A549 (cell line): Measurements from ENCODE around the gene USP12. TPM values are rescaled to one million over a fixed set of nuclear protein-coding genes. Genes with fewer than 3 reads are reported as not detected.

Experiments used
- ATAC-seq, 2 experiments: fragments of 200-7000 bp in 1 of 2; fragments of >200 bp in 1 of 2; cut with Nextera tagmentation in 1 of 2; cut with Tn5 transposase in 1 of 2; 3 replicates each; pipeline versions ENCODE4 v1.8.0 to v1.9.1; 2018 to 2020; ENCODE audit warnings: mild to moderate bottlenecking in 1 of 2, moderate library complexity in 1 of 2
- CTCF ChIA-PET: fragments of 300-600 bp; sonication (Branson Sonifier 250); formaldehyde crosslinking; extraction: SDS; loops from one replicate; lab custom pipeline; 2021; ENCODE audit warnings: antibody characterized with exemption, inconsistent platforms; lab: Yijun Ruan, JAX
- POLR2A ChIA-PET: fragments of 350-600 bp; formaldehyde crosslinking; extraction: SDS; loops from one replicate; lab custom pipeline; 2021; ENCODE audit warnings: antibody characterized with exemption, inconsistent platforms; lab: Yijun Ruan, JAX
- DNase-seq, 2 experiments: peaks; one replicate each; pipeline versions ENCODE4 v3.0.0 to v3.0.0-alpha.2; 2011 to 2016; ENCODE audit warnings: low read depth in 1 of 2, low spot score in 1 of 2
- FAIRE-seq: peaks from 2 replicates; lab custom pipeline; 2011; peaks lifted over from hg19 to GRCh38; lab: Jason Lieb, UNC
- H3K27ac ChIP-seq, 2 experiments: fragments of >200 bp; sonication (Bioruptor Twin); formaldehyde crosslinking; 3 replicates each; pipeline ENCODE4 v1.5.1; 2016 to 2017
- H3K4me1 ChIP-seq: fragments of >200 bp; sonication (Bioruptor Twin); formaldehyde crosslinking; 3 replicates; pipeline ENCODE4 v1.6.1; 2016
- H3K4me2 ChIP-seq: fragments of >200 bp; sonication (Bioruptor Twin); formaldehyde crosslinking; 3 replicates; pipeline ENCODE4 v1.6.1; 2016
- H3K4me3 ChIP-seq: fragments of >200 bp; sonication (Bioruptor Twin); formaldehyde crosslinking; 3 replicates; pipeline ENCODE4 v1.5.1; 2016
- H3K9me3 ChIP-seq: fragments of >200 bp; sonication (Bioruptor Twin); formaldehyde crosslinking; 3 replicates; pipeline ENCODE4 v1.6.1; 2016
- CBX2 ChIP-seq: fragments of 200-600 bp; sonication (generic); IDR thresholded peaks from 2 replicates; pipeline ENCODE4 v1.6.1; 2016; ENCODE audit warnings: low read depth, mild to moderate bottlenecking, borderline replicate concordance
- CHD2 ChIP-seq: fragments of 150-350 bp; IDR thresholded peaks from 2 replicates; pipeline ENCODE4 v1.6.1; 2014; ENCODE audit warnings: low read length; ENCODE audit not compliant: partially characterized antibody
- EP300 ChIP-seq, 2 experiments: fragments of >200 bp; sonication (Bioruptor Twin); formaldehyde crosslinking; IDR thresholded peaks; 2 replicates in 1 of 2; 3 replicates in 1 of 2; pipeline ENCODE4 v1.6.1; 2016 to 2017
- FOSB ChIP-seq: fragments of 250-450 bp; sonication (Bioruptor Pico); IDR thresholded peaks from 2 replicates; pipeline ENCODE4 v1.5.0; 2020; ENCODE audit warnings: mild to moderate bottlenecking, moderate library complexity
- GATA3 ChIP-seq: IDR thresholded peaks from 2 replicates; pipeline ENCODE4 v1.6.1; 2012; ENCODE audit warnings: borderline replicate concordance
- HDAC2 ChIP-seq: fragments of 200-600 bp; sonication (generic); IDR thresholded peaks from 2 replicates; pipeline ENCODE4 v1.6.1; 2016
- HEYL ChIP-seq: fragments of 250-450 bp; sonication (Bioruptor Pico); IDR thresholded peaks from 2 replicates; pipeline ENCODE4 v1.8.0; 2021; ENCODE audit warnings: mild to moderate bottlenecking, moderate library complexity
- JUNB ChIP-seq: fragments of >200 bp; sonication (Bioruptor Twin); formaldehyde crosslinking; IDR thresholded peaks from 2 replicates; pipeline ENCODE4 v1.6.1; 2016
- KDM1A ChIP-seq: fragments of 200-600 bp; sonication (generic); IDR thresholded peaks from 2 replicates; pipeline ENCODE4 v1.6.1; 2016; ENCODE audit warnings: low read depth, mild to moderate bottlenecking
- MAFK ChIP-seq: fragments of 450-650 bp; IDR thresholded peaks from 2 replicates; pipeline ENCODE4 v1.6.1; 2014; ENCODE audit not compliant: partially characterized antibody
- NFE2L2 ChIP-seq: fragments of 150-350 bp; conservative IDR thresholded peaks from 2 replicates; pipeline ENCODE4 v1.6.1; 2014; ENCODE audit warnings: low read length
- NPAS2 ChIP-seq: fragments of 250-450 bp; sonication (Bioruptor Pico); IDR thresholded peaks from 2 replicates; pipeline ENCODE4 v1.8.0; 2022; ENCODE audit warnings: mild to moderate bottlenecking, moderate library complexity, borderline replicate concordance
- PHF8 ChIP-seq: fragments of 200-600 bp; sonication (generic); IDR thresholded peaks from 2 replicates; pipeline ENCODE4 v1.6.1; 2016; ENCODE audit warnings: low read depth, mild to moderate bottlenecking, antibody characterized with exemption, moderate library complexity, borderline replicate concordance
- RAD21 ChIP-seq, 2 experiments: fragments of >200 bp in 1 of 2; sonication (Bioruptor Twin) in 1 of 2; formaldehyde crosslinking in 1 of 2; IDR thresholded peaks in 1 of 2; conservative IDR thresholded peaks in 1 of 2; 2 replicates in 1 of 2; 3 replicates in 1 of 2; pipeline ENCODE4 v1.6.1; 2012 to 2018; ENCODE audit warnings: inconsistent platforms in 1 of 2
- RARB ChIP-seq: fragments of 250-450 bp; sonication (Bioruptor Pico); IDR thresholded peaks from 2 replicates; pipeline ENCODE4 v1.8.0; 2021; ENCODE audit warnings: mild to moderate bottlenecking, moderate library complexity
- SREBF2 ChIP-seq: fragments of 450-650 bp; IDR thresholded peaks from 2 replicates; pipeline ENCODE4 v1.6.1; 2014; ENCODE audit warnings: mild to moderate bottlenecking, moderate library complexity
- TP53 ChIP-seq: fragments of 250-450 bp; sonication (Bioruptor Pico); IDR thresholded peaks from 2 replicates; pipeline ENCODE4 v1.5.0; 2021; ENCODE audit warnings: mild to moderate bottlenecking, moderate library complexity
- ZFP36 ChIP-seq: fragments of 450-650 bp; IDR thresholded peaks from 2 replicates; pipeline ENCODE4 v1.6.1; 2014; ENCODE audit warnings: borderline replicate concordance; ENCODE audit not compliant: partially characterized antibody
- ZNF302 ChIP-seq: fragments of 250-450 bp; sonication (Bioruptor Pico); IDR thresholded peaks from 2 replicates; pipeline ENCODE4 v1.9.0; 2021; ENCODE audit warnings: inconsistent platforms, mild to moderate bottlenecking, moderate library complexity
- WGBS: methylation state at CpG from one replicate; pipeline ENCODE4 v1.1.6; 2017; ENCODE audit errors: missing lambda C conversion rate; 5-methylcytosine and 5-hydroxymethylcytosine counted together
- polyA plus RNA-seq, 4 experiments: library from polyadenylated mRNA; depleted of rRNA in 3 of 4; stranded (reverse); fragments of >200 nt; fragmentation: RNase III in 1 of 4; extraction: RNeasy Plus Mini Kit Qiagen cat#74134 plus additional on column Dnase treatment in 1 of 4; gene quantifications; 2 replicates in 3 of 4; 3 replicates in 1 of 4; pipeline ENCODE4 v1.2.3, GENCODE V29; 2011 to 2017
- TF ChIP-seq, protein P1 (sequence below): fragments of 450-650 bp; IDR thresholded peaks from 2 replicates; pipeline ENCODE4 v1.6.1; 2014; ENCODE audit warnings: antibody characterized with exemption
- TF ChIP-seq, protein P2 (sequence below): fragments of >200 bp; sonication (Bioruptor Twin); formaldehyde crosslinking; IDR thresholded peaks from 3 replicates; pipeline ENCODE4 v1.6.1; 2016
- TF ChIP-seq, protein P3 (sequence below): IDR thresholded peaks from 2 replicates; pipeline ENCODE4 v1.6.1; 2012
- TF ChIP-seq, protein P4 (sequence below): fragments of >200 bp; sonication (Bioruptor Twin); formaldehyde crosslinking; IDR thresholded peaks from 3 replicates; pipeline ENCODE4 v1.5.1; 2016

The USP12 gene
- polyA plus RNA-seq, 2 of the 4 experiments (the other 2 are of a cell fraction): 19.1 to 21.2 TPM

DNA sequence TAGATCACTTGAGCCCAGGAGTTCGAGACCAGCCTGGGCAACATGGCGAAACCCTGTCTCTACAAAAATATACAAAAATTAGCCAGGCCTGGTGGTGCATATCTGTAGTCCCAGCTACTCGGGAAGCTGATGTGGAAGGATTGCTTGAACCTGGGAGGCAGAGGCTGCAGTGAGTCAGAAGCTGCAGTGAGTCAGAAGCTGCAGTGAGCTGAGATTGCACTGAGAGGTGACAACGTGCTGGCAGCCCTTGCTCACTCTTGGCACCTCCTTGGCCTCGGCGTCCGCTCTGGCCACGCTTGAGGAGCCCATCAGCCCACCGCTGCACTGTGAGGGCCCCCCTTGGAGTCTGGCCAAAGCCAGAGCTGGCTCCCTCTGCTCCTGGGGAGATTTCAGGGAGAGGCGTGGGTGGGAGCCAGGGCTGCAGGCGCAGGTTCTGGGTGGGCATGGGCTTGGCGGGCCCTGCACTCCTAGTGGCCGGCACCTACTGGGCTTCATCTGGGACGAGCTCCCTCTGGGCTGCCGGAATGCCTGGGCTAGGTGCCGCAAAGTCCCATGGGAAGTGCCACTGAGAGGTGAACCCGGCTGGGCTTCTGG, 40.3 kb upstream of the USP12 start:
- Histone ChIP-seq H3K9me3 (no peaks in the 10 kb centered on the region), H3K4me2 (no peak overlapping the region)
- TF ChIP-seq EP300 (IDR thresholded peaks at IDR 0.05) (no peak), SREBF2 (no peak), KDM1A (no peak), HEYL (CRISPR knock-in tag) (no peak), NFE2L2 (no peak), RAD21 (conservative IDR thresholded peaks at IDR 0.05 in 1 of 2, IDR thresholded peaks at IDR 0.05 in 1 of 2) (no peak), ZNF302 (CRISPR knock-in tag) (no peak), GATA3 (no peak), ZFP36 (no peak), NPAS2 (no peak)
- TF ChIP-seq, protein P1, sequence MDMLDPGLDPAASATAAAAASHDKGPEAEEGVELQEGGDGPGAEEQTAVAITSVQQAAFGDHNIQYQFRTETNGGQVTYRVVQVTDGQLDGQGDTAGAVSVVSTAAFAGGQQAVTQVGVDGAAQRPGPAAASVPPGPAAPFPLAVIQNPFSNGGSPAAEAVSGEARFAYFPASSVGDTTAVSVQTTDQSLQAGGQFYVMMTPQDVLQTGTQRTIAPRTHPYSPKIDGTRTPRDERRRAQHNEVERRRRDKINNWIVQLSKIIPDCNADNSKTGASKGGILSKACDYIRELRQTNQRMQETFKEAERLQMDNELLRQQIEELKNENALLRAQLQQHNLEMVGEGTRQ: no peak
- TF ChIP-seq, all 56 proteins: peak for 0
- CTCF ChIA-PET: interaction anchor here (1.7 kb wide), 1 partner anchor 226 kb away, joined by 3 read pairs; no protein-coding TSS in a partner anchor
- DNase-seq (no peak), ATAC-seq (no peak), FAIRE-seq (no peak)
- 63% methylated on average over 6 of the region's 17 CpGs for WGBS
- Histone ChIP-seq H3K4me3 (no peak overlapping the region), H3K4me1 (no peaks in the 10 kb centered on the region), H3K27ac (no peak overlapping the region)
- POLR2A ChIA-PET: no interaction called here

DNA sequence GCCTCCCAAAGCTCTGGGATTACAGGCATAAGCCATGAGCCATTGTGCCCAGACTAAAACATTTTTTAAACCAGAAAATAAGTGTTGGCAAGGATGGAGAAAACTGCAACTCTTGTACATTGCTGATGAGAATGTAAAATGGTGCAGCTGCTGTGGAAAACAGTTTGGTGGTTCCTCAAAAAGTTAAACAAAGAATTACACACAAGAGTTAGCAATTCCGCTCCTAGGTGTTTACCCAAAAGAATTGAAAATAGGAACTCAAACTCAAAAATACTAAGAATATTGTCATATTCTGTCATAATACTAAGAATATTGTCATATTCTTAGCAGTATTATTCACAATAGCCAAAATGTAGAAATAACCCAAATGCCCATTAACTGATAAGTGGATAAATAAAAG, 39.7 kb upstream of the USP12 start:
- CTCF ChIA-PET: interaction anchor here (1.7 kb wide), 1 partner anchor 226 kb away, joined by 3 read pairs; no protein-coding TSS in a partner anchor
- Histone ChIP-seq H3K9me3 (no peaks in the 10 kb centered on the region), H3K27ac (no peak overlapping the region), H3K4me2 (no peak overlapping the region), H3K4me3 (no peak overlapping the region), H3K4me1 (no peaks in the 10 kb centered on the region)
- POLR2A ChIA-PET: no interaction called here
- no peak for TF ChIP-seq TP53 (CRISPR knock-in tag)
- TF ChIP-seq, protein P2, sequence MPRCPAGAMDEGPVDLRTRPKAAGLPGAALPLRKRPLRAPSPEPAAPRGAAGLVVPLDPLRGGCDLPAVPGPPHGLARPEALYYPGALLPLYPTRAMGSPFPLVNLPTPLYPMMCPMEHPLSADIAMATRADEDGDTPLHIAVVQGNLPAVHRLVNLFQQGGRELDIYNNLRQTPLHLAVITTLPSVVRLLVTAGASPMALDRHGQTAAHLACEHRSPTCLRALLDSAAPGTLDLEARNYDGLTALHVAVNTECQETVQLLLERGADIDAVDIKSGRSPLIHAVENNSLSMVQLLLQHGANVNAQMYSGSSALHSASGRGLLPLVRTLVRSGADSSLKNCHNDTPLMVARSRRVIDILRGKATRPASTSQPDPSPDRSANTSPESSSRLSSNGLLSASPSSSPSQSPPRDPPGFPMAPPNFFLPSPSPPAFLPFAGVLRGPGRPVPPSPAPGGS: no peak
- TF ChIP-seq, protein P3, sequence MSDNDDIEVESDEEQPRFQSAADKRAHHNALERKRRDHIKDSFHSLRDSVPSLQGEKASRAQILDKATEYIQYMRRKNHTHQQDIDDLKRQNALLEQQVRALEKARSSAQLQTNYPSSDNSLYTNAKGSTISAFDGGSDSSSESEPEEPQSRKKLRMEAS: no peak
- no peak for TF ChIP-seq NPAS2
- TF ChIP-seq PHF8: no peak
- no peak for TF ChIP-seq CHD2
- TF ChIP-seq CBX2: no peak
- TF ChIP-seq, protein P1: no peak
- TF ChIP-seq, protein P4, sequence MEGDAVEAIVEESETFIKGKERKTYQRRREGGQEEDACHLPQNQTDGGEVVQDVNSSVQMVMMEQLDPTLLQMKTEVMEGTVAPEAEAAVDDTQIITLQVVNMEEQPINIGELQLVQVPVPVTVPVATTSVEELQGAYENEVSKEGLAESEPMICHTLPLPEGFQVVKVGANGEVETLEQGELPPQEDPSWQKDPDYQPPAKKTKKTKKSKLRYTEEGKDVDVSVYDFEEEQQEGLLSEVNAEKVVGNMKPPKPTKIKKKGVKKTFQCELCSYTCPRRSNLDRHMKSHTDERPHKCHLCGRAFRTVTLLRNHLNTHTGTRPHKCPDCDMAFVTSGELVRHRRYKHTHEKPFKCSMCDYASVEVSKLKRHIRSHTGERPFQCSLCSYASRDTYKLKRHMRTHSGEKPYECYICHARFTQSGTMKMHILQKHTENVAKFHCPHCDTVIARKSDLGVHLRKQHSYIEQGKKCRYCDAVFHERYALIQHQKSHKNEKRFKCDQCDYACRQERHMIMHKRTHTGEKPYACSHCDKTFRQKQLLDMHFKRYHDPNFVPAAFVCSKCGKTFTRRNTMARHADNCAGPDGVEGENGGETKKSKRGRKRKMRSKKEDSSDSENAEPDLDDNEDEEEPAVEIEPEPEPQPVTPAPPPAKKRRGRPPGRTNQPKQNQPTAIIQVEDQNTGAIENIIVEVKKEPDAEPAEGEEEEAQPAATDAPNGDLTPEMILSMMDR: no peak
- no peak for TF ChIP-seq MAFK
- TF ChIP-seq HDAC2: no peak
- no peak for TF ChIP-seq JUNB
- TF ChIP-seq RARB (CRISPR knock-in tag): no peak
- no peak for TF ChIP-seq FOSB (CRISPR knock-in tag)
- no peak for ATAC-seq
- WGBS: 90% methylated on average over 1 of the region's 1 CpG
- no peak for DNase-seq
- FAIRE-seq: no peak
